ENCODE data around the gene MTHFD2. TPM values are rescaled to one million over a fixed set of nuclear protein-coding genes. Genes with fewer than 3 reads are reported as not detected.

Gene MTHFD2
- total RNA-seq, 1 donor: 254 TPM

GRCh38 chr2:74219846-74220486 lies 21.6 kb downstream of the MTHFD2 start:
- DNase-seq (ENCODE audit: low read depth): no peak
- TF ChIP-seq, protein P1, sequence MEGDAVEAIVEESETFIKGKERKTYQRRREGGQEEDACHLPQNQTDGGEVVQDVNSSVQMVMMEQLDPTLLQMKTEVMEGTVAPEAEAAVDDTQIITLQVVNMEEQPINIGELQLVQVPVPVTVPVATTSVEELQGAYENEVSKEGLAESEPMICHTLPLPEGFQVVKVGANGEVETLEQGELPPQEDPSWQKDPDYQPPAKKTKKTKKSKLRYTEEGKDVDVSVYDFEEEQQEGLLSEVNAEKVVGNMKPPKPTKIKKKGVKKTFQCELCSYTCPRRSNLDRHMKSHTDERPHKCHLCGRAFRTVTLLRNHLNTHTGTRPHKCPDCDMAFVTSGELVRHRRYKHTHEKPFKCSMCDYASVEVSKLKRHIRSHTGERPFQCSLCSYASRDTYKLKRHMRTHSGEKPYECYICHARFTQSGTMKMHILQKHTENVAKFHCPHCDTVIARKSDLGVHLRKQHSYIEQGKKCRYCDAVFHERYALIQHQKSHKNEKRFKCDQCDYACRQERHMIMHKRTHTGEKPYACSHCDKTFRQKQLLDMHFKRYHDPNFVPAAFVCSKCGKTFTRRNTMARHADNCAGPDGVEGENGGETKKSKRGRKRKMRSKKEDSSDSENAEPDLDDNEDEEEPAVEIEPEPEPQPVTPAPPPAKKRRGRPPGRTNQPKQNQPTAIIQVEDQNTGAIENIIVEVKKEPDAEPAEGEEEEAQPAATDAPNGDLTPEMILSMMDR (IDR thresholded peaks at IDR 0.05; ENCODE audit: insufficient read depth, low read length): no peak
- H3K4me3 ChIP-seq (ENCODE audit: low read depth, low read length): no peak overlapping the region

DNA sequence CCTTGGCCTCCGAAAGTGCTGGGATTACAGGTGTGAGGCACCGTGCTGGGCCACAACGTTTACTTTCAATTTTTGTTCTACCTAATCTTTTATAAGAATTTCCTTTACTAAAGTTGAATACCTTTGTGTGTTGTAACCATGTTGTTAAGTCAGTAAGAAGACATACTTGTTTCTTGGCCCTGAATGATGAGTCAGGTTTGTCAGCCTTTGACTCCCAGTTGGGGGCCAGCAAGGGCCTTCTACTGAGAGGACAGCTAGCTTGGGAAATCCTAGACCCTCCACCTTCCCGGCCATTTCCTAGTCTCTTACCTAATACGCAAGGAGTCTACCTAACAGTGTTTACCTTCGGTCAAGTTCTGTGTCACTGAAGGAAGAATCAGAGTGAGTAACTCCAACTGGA lies 22.7 kb downstream of the MTHFD2 start:
- TF ChIP-seq, protein P1 (IDR thresholded peaks at IDR 0.05; ENCODE audit: insufficient read depth, low read length): no peak
- no peak for DNase-seq (ENCODE audit: low read depth)

DNA sequence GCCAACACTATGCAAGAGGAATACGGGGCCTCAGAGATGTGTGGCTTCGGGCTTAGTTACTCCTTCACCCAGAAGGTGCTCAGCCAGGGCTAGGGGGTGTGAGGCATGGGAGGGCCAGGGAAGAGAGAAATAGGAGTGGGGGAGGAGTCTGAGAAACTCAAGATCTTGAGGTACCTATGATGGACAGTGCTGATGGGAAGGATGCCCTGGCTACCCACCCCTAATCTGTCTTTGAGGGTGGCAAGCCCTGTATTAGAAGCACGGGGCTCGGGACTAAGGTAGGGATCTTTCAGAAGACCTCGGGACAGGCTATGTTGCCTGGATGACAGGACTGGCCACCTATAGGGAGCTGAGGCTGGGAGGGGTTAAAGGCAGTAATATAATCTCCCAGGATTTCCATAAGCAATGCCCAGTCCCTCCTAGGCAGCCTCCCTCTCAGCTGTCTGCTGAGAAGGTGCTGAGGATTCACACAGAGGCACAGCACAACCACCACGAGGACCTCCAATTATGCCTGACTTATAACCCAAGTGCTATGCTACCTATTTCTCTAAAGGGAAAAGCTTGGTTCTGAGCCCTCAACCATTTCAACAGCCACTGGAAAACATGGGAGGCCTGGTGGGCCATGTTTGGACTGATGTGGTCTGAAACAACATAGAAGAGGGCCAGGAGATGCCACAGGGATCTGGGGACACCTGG lies 23.3 kb downstream of the MTHFD2 start:
- no peak for DNase-seq (ENCODE audit: low read depth)
- no peak overlapping the region for H3K4me3 ChIP-seq (ENCODE audit: low read depth, low read length)
- TF ChIP-seq, protein P1 (IDR thresholded peaks at IDR 0.05; ENCODE audit: insufficient read depth, low read length): no peak

More for the DNA sequence above, 22.7 kb downstream of the MTHFD2 start:
- no peak overlapping the region for H3K4me3 ChIP-seq (ENCODE audit: low read depth, low read length)

DNA sequence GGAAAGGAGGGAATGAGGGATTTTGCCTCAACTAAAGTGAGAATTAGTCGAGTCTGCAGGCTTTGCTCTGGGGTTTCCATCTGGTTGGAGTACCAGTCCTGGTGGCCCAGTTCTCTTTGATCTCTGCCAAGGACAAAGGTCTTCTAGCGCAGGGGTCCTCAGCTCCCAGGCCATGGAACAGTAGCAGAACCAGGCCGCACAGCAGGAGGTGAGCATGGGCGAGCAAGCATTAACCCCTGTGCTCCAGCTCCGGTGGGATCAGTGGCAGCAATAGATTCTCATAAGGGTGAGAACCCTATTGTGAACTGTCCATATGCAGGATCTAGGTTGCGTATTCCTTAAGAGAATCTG lies 23.9 kb downstream of the MTHFD2 start:
- no peak overlapping the region for H3K4me3 ChIP-seq (ENCODE audit: low read depth, low read length)
- TF ChIP-seq, protein P1 (IDR thresholded peaks at IDR 0.05; ENCODE audit: insufficient read depth, low read length): no peak
- DNase-seq (ENCODE audit: low read depth): no peak

- no peak for DNase-seq (ENCODE audit: low read depth)
Observed at GRCh38 chr2:74223941-74224770, 25.7 kb downstream of the MTHFD2 start.

GRCh38 chr2:74225698-74226459 lies 27.5 kb downstream of the MTHFD2 start:
- TF ChIP-seq, protein P1 (IDR thresholded peaks at IDR 0.05; ENCODE audit: insufficient read depth, low read length): no peak
- DNase-seq (ENCODE audit: low read depth): no peak

More at GRCh38 chr2:74223941-74224770, 25.7 kb downstream of the MTHFD2 start:
- TF ChIP-seq, protein P1 (IDR thresholded peaks at IDR 0.05; ENCODE audit: insufficient read depth, low read length): no peak
- no peak overlapping the region for H3K4me3 ChIP-seq (ENCODE audit: low read depth, low read length)

More at GRCh38 chr2:74225698-74226459, 27.5 kb downstream of the MTHFD2 start:
- no peak overlapping the region for H3K4me3 ChIP-seq (ENCODE audit: low read depth, low read length)
